MM.1S (cell line): ENCODE measurements around the gene HNRNPDL.

Source experiments
- DNase-seq: peaks from one replicate; pipeline ENCODE4 v3.0.0-alpha.2; 2015
- H2AFZ ChIP-seq: fragments of 300-600 bp; sonication (generic); 2 replicates; pipeline ENCODE4 v1.6.0; 2016; ENCODE audit warnings: antibody characterized with exemption, low read length
- H3F3A ChIP-seq: fragments of 300-600 bp; sonication (generic); 2 replicates; pipeline ENCODE4 v1.6.1; 2016; ENCODE audit warnings: mild to moderate bottlenecking, antibody characterized with exemption, low read length, moderate library complexity, mixed read lengths; ENCODE audit not compliant: insufficient read depth
- H3K27ac ChIP-seq: fragments of 300-600 bp; sonication (generic); 2 replicates; pipeline ENCODE4 v1.5.1; 2016; ENCODE audit warnings: mild to moderate bottlenecking, low read length
- H3K27me3 ChIP-seq: fragments of 300-600 bp; sonication (generic); replicated peaks from 2 replicates; pipeline ENCODE4 v1.6.0; 2016; ENCODE audit warnings: low read length; ENCODE audit not compliant: insufficient read depth
- H3K36me3 ChIP-seq: fragments of 300-600 bp; sonication (generic); replicated peaks from 2 replicates; pipeline ENCODE4 v1.6.1; 2016; ENCODE audit warnings: mild to moderate bottlenecking, low read length, mixed read lengths; ENCODE audit not compliant: insufficient read depth
- H3K4me1 ChIP-seq: fragments of 300-600 bp; sonication (generic); 2 replicates; pipeline ENCODE4 v1.6.1; 2016; ENCODE audit warnings: low read length, mixed read lengths
- H3K4me2 ChIP-seq: fragments of 300-600 bp; sonication (generic); 2 replicates; pipeline ENCODE4 v1.6.0; 2016; ENCODE audit warnings: low read depth, low read length
- H3K4me3 ChIP-seq: fragments of 300-600 bp; sonication (generic); 2 replicates; pipeline ENCODE4 v1.5.1; 2016; ENCODE audit warnings: low read length, mixed read lengths
- H3K79me2 ChIP-seq: fragments of 300-600 bp; sonication (generic); 2 replicates; pipeline ENCODE4 v1.6.1; 2016; ENCODE audit warnings: mixed run types, low read length, mixed read lengths
- H3K9ac ChIP-seq: fragments of 300-600 bp; sonication (generic); 2 replicates; pipeline ENCODE4 v1.6.1; 2016; ENCODE audit warnings: low read length, mixed read lengths
- H3K9me2 ChIP-seq: fragments of 300-600 bp; sonication (generic); replicated peaks from 2 replicates; pipeline ENCODE4 v1.6.1; 2016; ENCODE audit warnings: mild to moderate bottlenecking, low read length, mixed read lengths; ENCODE audit not compliant: insufficient read depth
- H3K9me3 ChIP-seq: fragments of 300-600 bp; sonication (generic); replicated peaks from 2 replicates; pipeline ENCODE4 v1.6.1; 2016; ENCODE audit warnings: mild to moderate bottlenecking, low read length, mixed read lengths; ENCODE audit not compliant: insufficient read depth
- H4K20me1 ChIP-seq: fragments of 300-600 bp; sonication (generic); 2 replicates; pipeline ENCODE4 v1.6.1; 2016; ENCODE audit warnings: mild to moderate bottlenecking, low read length, moderate library complexity, mixed read lengths; ENCODE audit not compliant: insufficient read depth
- EZH2 ChIP-seq: fragments of 300-600 bp; sonication (generic); optimal IDR thresholded peaks from 2 replicates; pipeline ENCODE3; 2017; ENCODE audit warnings: low read depth, mild to moderate bottlenecking, antibody characterized with exemption, low read length, mixed read lengths
- EZH2phosphoT487 ChIP-seq: fragments of 300-600 bp; sonication (generic); IDR thresholded peaks from 2 replicates; pipeline ENCODE4 v1.6.1; 2018; ENCODE audit warnings: antibody characterized with exemption, low read length
- TF ChIP-seq, protein P1 (sequence below): fragments of 300-600 bp; sonication (generic); IDR thresholded peaks from 2 replicates; pipeline ENCODE4 v1.5.1; 2016; ENCODE audit warnings: antibody characterized with exemption, low read length, mixed read lengths

Gene HNRNPDL

DNA sequence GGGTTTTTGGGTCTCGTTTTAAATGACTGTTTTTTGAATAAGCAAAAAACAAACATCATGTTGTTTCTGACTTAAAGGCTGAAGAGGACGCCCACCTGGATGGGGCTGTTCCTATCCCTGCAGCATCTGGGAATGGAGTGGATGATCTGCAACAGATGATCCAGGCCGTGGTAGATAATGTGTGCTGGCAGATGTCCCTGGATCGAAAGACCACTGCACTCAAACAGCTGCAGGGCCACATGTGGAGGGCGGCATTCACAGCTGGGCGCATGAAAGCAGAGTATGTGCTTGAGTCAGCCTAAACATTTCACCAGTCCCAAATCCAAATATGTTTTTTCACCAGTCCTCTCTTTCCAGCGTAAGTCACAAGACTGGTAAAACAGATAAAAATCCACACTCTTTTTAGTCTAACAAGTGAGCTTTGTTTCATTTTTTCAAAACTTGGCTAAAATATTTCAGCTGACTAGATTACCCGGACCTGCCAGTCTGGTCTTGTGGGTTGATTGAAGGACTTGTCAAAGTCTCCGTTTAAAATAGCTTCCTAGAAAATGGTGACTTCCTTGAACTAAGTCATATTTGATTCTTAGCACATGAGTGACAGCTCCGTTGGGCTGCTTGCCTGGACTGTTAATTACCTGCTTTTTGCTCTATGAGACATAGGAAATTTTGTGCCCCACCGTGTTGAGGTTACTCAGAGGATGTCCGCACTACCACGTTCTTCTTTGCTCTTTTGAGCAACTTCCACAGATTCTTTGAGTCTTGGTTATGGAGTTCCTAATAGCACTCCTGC lies 20.9 kb upstream of the HNRNPDL start:
- TF ChIP-seq, protein P1, sequence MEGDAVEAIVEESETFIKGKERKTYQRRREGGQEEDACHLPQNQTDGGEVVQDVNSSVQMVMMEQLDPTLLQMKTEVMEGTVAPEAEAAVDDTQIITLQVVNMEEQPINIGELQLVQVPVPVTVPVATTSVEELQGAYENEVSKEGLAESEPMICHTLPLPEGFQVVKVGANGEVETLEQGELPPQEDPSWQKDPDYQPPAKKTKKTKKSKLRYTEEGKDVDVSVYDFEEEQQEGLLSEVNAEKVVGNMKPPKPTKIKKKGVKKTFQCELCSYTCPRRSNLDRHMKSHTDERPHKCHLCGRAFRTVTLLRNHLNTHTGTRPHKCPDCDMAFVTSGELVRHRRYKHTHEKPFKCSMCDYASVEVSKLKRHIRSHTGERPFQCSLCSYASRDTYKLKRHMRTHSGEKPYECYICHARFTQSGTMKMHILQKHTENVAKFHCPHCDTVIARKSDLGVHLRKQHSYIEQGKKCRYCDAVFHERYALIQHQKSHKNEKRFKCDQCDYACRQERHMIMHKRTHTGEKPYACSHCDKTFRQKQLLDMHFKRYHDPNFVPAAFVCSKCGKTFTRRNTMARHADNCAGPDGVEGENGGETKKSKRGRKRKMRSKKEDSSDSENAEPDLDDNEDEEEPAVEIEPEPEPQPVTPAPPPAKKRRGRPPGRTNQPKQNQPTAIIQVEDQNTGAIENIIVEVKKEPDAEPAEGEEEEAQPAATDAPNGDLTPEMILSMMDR, result no peak
- TF ChIP-seq EZH2 (no peak), EZH2phosphoT487 (no peak)
- peaks cover 19% of the 10 kb centered on the region; the same call in 1 of the 2 replicates for H3K36me3 ChIP-seq
- H4K20me1 ChIP-seq, result no peaks in the 10 kb centered on the region; the same call in 1 of the 2 replicates

GRCh38 chr4:82447886-82448285 lies 17.6 kb upstream of the HNRNPDL start:
- Histone ChIP-seq H2AFZ (no peak overlapping the region), H3K4me3 (no peak overlapping the region), H3K79me2 (peaks cover 80% of the 10 kb centered on the region), H3K27ac (no peak overlapping the region), H3K4me2 (no peak overlapping the region), H4K20me1 (peaks cover 5% of the 10 kb centered on the region; the same call in 1 of the 2 replicates), H3F3A (no peaks in the 10 kb centered on the region), H3K9ac (no peak overlapping the region), H3K27me3 (no peaks in the 10 kb centered on the region), H3K36me3 (peaks cover 19% of the 10 kb centered on the region; the same call in 1 of the 2 replicates), H3K4me1 (no peaks in the 10 kb centered on the region), H3K9me2 (no peaks in the 10 kb centered on the region), H3K9me3 (no peaks in the 10 kb centered on the region)
- TF ChIP-seq, protein P1, result no peak
- TF ChIP-seq EZH2phosphoT487 (no peak), EZH2 (no peak)
- no peak for DNase-seq

More for the DNA sequence above, 20.9 kb upstream of the HNRNPDL start:
- Histone ChIP-seq H3K27ac (no peak overlapping the region), H2AFZ (no peak overlapping the region), H3K4me2 (no peak overlapping the region), H3K4me3 (no peak overlapping the region), H3K9me2 (no peaks in the 10 kb centered on the region), H3K79me2 (peaks cover 62% of the 10 kb centered on the region), H3K9me3 (no peaks in the 10 kb centered on the region), H3K27me3 (no peaks in the 10 kb centered on the region), H3F3A (no peaks in the 10 kb centered on the region), H3K4me1 (no peaks in the 10 kb centered on the region), H3K9ac (no peak overlapping the region)
- DNase-seq, result no peak

DNA sequence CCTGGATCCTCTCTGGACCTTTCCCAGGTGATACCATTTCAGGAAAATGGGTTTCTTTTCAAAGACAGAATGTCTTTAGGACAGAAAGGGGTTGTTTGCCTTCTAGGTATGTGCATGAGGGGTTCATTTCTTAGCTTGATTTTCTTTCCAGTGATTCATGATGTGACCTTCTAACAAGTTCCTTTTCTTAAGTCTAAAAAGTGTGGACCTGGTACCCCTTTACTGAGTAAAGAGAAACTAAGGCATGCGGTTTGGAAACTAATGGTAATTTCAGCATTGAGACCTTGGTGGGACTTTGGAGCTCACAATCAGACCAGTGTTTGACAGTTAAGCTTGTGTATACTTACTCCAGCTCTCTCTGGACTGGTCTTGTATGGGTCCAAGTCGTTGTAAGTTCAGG lies 8.8 kb upstream of the HNRNPDL start:
- H3K36me3 ChIP-seq, result peaks cover 4% of the 10 kb centered on the region; the same call in 1 of the 2 replicates
- H3K9me2 ChIP-seq, result no peaks in the 10 kb centered on the region
- no peak overlapping the region for H2AFZ ChIP-seq
- H4K20me1 ChIP-seq, result peaks cover 30% of the 10 kb centered on the region
- TF ChIP-seq EZH2phosphoT487 (no peak), EZH2 (no peak)
- TF ChIP-seq, protein P1, result no peak
- no peaks in the 10 kb centered on the region for H3K9me3 ChIP-seq
- peaks cover 99% of the 10 kb centered on the region for H3K79me2 ChIP-seq
- H3K9ac ChIP-seq, result no peak overlapping the region
- no peaks in the 10 kb centered on the region for H3K4me1 ChIP-seq
- no peak for DNase-seq
- no peak overlapping the region for H3K27ac ChIP-seq
- H3F3A ChIP-seq, result no peaks in the 10 kb centered on the region
- no peak overlapping the region for H3K4me3 ChIP-seq
- H3K4me2 ChIP-seq, result no peak overlapping the region
- no peaks in the 10 kb centered on the region for H3K27me3 ChIP-seq
